AG04450 (cell line): ENCODE data around the gene SH2D1B. TPM values are rescaled to one million over a fixed set of nuclear protein-coding genes. Genes with fewer than 3 reads are reported as not detected.
"Not testable (repeated sequence)": the region's sequence is repeated elsewhere in the genome, so short reads cannot be mapped to it uniquely, and the experiment has no call there.

ENCODE experiments used
- CTCF ChIA-PET: fragments of 300-600, 350-600 bp; formaldehyde crosslinking; extraction: SDS; loops from one replicate; lab custom pipeline; 2022; ENCODE audit warnings: antibody characterized with exemption, inconsistent platforms; lab: Charles Lee
- POLR2A ChIA-PET: fragments of 350-600 bp; formaldehyde crosslinking; extraction: SDS; loops from one replicate; lab custom pipeline; 2021; ENCODE audit warnings: antibody characterized with exemption, inconsistent platforms; lab: Yijun Ruan, JAX
- DNase-seq: peaks from one replicate; pipeline ENCODE4 v3.0.0-alpha.2; 2011; ENCODE audit warnings: low read depth, low spot score
- H3K27ac ChIP-seq: one replicate; pipeline ENCODE4 v1.5.1; 2012; ENCODE audit warnings: low read depth, low read length, control low read depth
- H3K27me3 ChIP-seq: one replicate; pipeline ENCODE4 v1.6.0; 2012; ENCODE audit warnings: low read length; ENCODE audit not compliant: control insufficient read depth, insufficient read depth
- H3K4me3 ChIP-seq: 2 replicates; pipeline ENCODE4 v1.5.1; 2011; ENCODE audit warnings: mild to moderate bottlenecking, low read depth, low read length, control low read depth
- H3K9me3 ChIP-seq: 2 replicates; pipeline ENCODE4 v1.5.1; 2012; ENCODE audit warnings: low read length; ENCODE audit not compliant: control insufficient read depth, insufficient read depth
- CTCF ChIP-seq: IDR thresholded peaks from 2 replicates; pipeline ENCODE4 v1.5.1; 2011; ENCODE audit warnings: low read depth, low read length, control low read depth, inconsistent platforms
- polyA plus RNA-seq: library from polyadenylated mRNA; depleted of rRNA; stranded (reverse); fragments of >200 nt; gene quantifications from 2 replicates; pipeline ENCODE4 v1.2.3, GENCODE V29; 2011

SH2D1B gene
- polyA plus RNA-seq, 1 experiment, result not detected

DNA sequence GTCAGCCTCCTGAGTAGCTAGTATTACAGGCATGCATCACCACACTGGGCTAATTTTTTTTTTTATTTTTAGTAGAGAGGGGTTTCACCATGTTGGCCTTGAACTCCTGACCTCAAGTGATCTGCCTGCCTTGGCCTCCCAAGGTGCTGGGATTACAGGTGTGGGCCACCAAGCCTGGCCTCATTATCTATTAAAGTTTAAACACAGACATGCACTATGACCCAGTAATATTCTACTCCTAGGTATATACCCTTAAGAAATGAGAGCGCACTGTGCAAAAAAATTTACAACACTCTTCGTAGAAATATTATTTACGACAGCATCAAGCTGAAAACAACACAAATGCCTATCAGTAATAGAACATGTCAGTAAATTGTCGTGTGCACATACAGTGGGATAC, 18.6 kb upstream of the SH2D1B start:
- ChIA-PET POLR2A (no interaction called here), CTCF (no interaction called here)
- no peak for DNase-seq
- no peaks in the 10 kb centered on the region; the same call in 1 of the 2 replicates for H3K9me3 ChIP-seq
- no peak overlapping the region for H3K27ac ChIP-seq
- TF ChIP-seq CTCF, result no peak
- H3K4me3 ChIP-seq, result no peak overlapping the region
- no peaks in the 10 kb centered on the region for H3K27me3 ChIP-seq

GRCh38 chr1:162422662-162423375, 10.9 kb upstream of the SH2D1B start:
- POLR2A ChIA-PET, result no interaction called here

GRCh38 chr1:162421258-162422164, 9.6 kb upstream of the SH2D1B start:
- Histone ChIP-seq H3K4me3 (no peak overlapping the region), H3K27me3 (no peaks in the 10 kb centered on the region), H3K27ac (no peak overlapping the region), H3K9me3 (no peaks in the 10 kb centered on the region)
- ChIA-PET CTCF (interaction anchor here (0.6 kb wide), 1 partner anchor 384 kb away, joined by 7 read pairs; no protein-coding TSS in a partner anchor), POLR2A (no interaction called here)
- no peak for TF ChIP-seq CTCF
- no peak for DNase-seq

More at GRCh38 chr1:162422662-162423375, 10.9 kb upstream of the SH2D1B start:
- DNase-seq, result no peak
- Histone ChIP-seq H3K4me3 (no peak overlapping the region), H3K27ac (no peak overlapping the region), H3K9me3 (no peaks in the 10 kb centered on the region), H3K27me3 (no peaks in the 10 kb centered on the region)
- CTCF ChIA-PET, result no interaction called here
- TF ChIP-seq CTCF, result no peak

GRCh38 chr1:162420120-162420519, 8.2 kb upstream of the SH2D1B start:
- ChIA-PET CTCF (no interaction called here), POLR2A (interaction anchor here (0.7 kb wide), 1 partner anchor 69 kb away, joined by 3 read pairs; no protein-coding TSS in a partner anchor)
- Histone ChIP-seq H3K9me3 (no peaks in the 10 kb centered on the region), H3K27ac (no peak overlapping the region), H3K27me3 (no peaks in the 10 kb centered on the region), H3K4me3 (no peak overlapping the region)
- no peak for DNase-seq
- no peak for TF ChIP-seq CTCF

GRCh38 chr1:162419450-162419931, 7.6 kb upstream of the SH2D1B start:
- POLR2A ChIA-PET, H3K27me3 ChIP-seq, H3K9me3 ChIP-seq, DNase-seq, H3K27ac ChIP-seq, H3K4me3 ChIP-seq: not testable (repeated sequence)
- CTCF ChIA-PET, result interaction anchor here (0.6 kb wide), 1 partner anchor 109 kb away, joined by 3 read pairs; no protein-coding TSS in a partner anchor

DNA sequence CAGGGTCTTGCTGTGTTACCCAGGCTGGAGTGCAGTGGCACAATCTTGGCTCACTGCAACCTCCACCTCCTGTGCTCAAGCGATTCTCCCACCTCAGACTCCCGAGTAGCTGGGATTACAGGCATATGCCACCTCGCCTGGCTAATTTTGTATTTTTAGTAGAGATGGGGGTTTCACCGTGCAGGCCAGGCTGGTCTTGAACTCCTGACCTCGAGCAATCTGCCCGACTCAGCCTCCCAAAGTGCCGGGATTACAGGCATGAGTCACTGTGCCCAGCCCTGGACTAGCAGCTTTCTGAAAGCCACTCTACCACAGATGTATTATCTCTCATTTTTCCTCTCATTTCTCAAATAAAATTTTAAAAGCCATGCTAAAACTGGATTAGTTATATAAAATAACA, 6.6 kb upstream of the SH2D1B start:
- POLR2A ChIA-PET, H3K4me3 ChIP-seq, DNase-seq, H3K9me3 ChIP-seq, H3K27ac ChIP-seq, H3K27me3 ChIP-seq: not testable (repeated sequence)
- CTCF ChIA-PET, result interaction anchor here (0.5 to 1.5 kb wide), 2 partner anchors 27 to 352 kb away, joined by 3 to 5 read pairs; no protein-coding TSS in a partner anchor
